Heart right ventricle (tissue), 16 donors: ENCODE data around the gene CDAN1. TPM values are rescaled to one million over a fixed set of nuclear protein-coding genes. Genes with fewer than 3 reads are reported as not detected.

Experiments
- ATAC-seq, 8 donors: fragments of 200-7000 bp; cut with Tn5 transposase; one replicate each; pipeline ENCODE4 v1.9.1; 2020; ENCODE audit warnings: mild to moderate bottlenecking in 8 of 8, moderate library complexity in 8 of 8, moderate number of reproducible peaks in 1 of 8
- DNase-seq, 2 donors: peaks; one replicate each; pipeline ENCODE4 v3.0.0-alpha.2; 2020
- H3K27ac ChIP-seq, 10 donors: fragments of 200-600 bp; sonication (generic) in 2 of 10; one replicate each; pipeline versions ENCODE4 v1.5.0 to v1.8.0; 2020 to 2022; ENCODE audit warnings: mild to moderate bottlenecking in 3 of 10
- H3K27me3 ChIP-seq, 7 donors: fragments of 200-600 bp; one replicate each; pipeline ENCODE4 v1.8.0; 2021 to 2022; ENCODE audit warnings: mild to moderate bottlenecking in 2 of 7
- H3K36me3 ChIP-seq, 9 donors: fragments of 200-600 bp; sonication (generic) in 1 of 9; one replicate each; pipeline versions ENCODE4 v1.5.0 to v1.8.0; 2020 to 2022; ENCODE audit warnings: mild to moderate bottlenecking in 2 of 9
- H3K4me1 ChIP-seq, 9 donors: fragments of 200-600 bp; sonication (generic) in 1 of 9; one replicate each; pipeline versions ENCODE4 v1.5.0 to v1.8.0; 2020 to 2022; ENCODE audit warnings: mild to moderate bottlenecking in 4 of 9
- H3K4me3 ChIP-seq, 10 donors: fragments of 200-600 bp; sonication (generic) in 2 of 10; one replicate each; pipeline versions ENCODE4 v1.5.0 to v1.8.0; 2020 to 2022; ENCODE audit warnings: mild to moderate bottlenecking in 7 of 10, moderate library complexity in 2 of 10
- H3K9me3 ChIP-seq, 11 donors: fragments of 200-600 bp in 10 of 11; sonication (generic) in 2 of 11; one replicate each; pipeline versions ENCODE4 v1.5.0 to v1.8.0; 2013 to 2022; ENCODE audit warnings: mild to moderate bottlenecking in 2 of 11, control low read depth in 1 of 11, moderate library complexity in 1 of 11
- CTCF ChIP-seq, 9 donors: fragments of 200-600 bp; sonication (generic) in 2 of 9; IDR thresholded peaks; one replicate each; pipeline versions ENCODE4 v1.5.0 to v1.8.0; 2021 to 2022; ENCODE audit warnings: antibody characterized with exemption in 9 of 9, mild to moderate bottlenecking in 5 of 9, moderate library complexity in 1 of 9
- WGBS, 2 donors: extraction: QIAGEN DNeasy Blood & Tissue Kit; methylation state at CpG; one replicate each; pipeline ENCODE4 v1.1.7; 2013; ENCODE audit warnings: inconsistent platforms in 1 of 2; 5-methylcytosine and 5-hydroxymethylcytosine counted together
- intact Hi-C, 10 donors: fragments of 100-400 bp; cut with DNase I; formaldehyde crosslinking; loops; one replicate each; pipeline versions ENCODE4 v1.11.1 to v1.14.2; 2022
- polyA plus RNA-seq, 2 donors: library from polyadenylated mRNA; stranded (reverse); fragments of 200-250 nt; gene quantifications; one replicate each; pipeline ENCODE4 v1.2.3, GENCODE V29; 2013
- total RNA-seq, 10 donors: library from RNA; stranded (reverse); fragmentation: NEBNext Ultra II Directional in 3 of 10; extraction: Animal tissue kit (Norgen Biotek cat#: 25700) in 3 of 10; gene quantifications; one replicate each; pipeline versions ENCODE4 v1.2.1 to v1.2.4, GENCODE V29; 2021 to 2023
- donor health status: Arrhythmogenic right ventricular cardiomyopathy.
- donor health status: ischemic (EF 13 %, LVEDD 7.1; RV severe dilation, severe dysfunction).
- donor health status: healthy with polysubstance abuse.
- donor health status: DM: no; HTN: yes; CAD: no.
- donor health status: DM: no; HTN: no; CAD: no.
- donor health status: ischemic (EF 25% LVEDD 6.9; RV normal size, moderate dysfunction).
- donor health status: ischemic (EF 25% LVEDD 5.7; RV mildly dilated, moderate dysfunction).
- donor health status: healthy.
- donor health status: DM: yes; HTN: yes; CAD: no.
- donor health status: Ischemic cardiomyopathy.
- donor health status: ischemic (EF 35%, LVEDD 5.7; RV mildly dilated, moderate dysfunction).
- donor health status: nonischemic (EF 11% LVEDD 7.7; RV severe dilation, severe dysfunction).
- donor health status: DM: yes; HTN: yes; CAD: no.
- donor health status: PGD.
- donor health status: ischemic (EF 29% LVEDD 5.4; RV normal size, mild dysfunction).
- donor health status: nonischemic (EF 23%, LVEDD 6.1; RV moderate dilation, normal function).

Gene CDAN1
- total and polyA plus RNA-seq, 12 donors, result 4.4 to 13.8 (median 6.8) TPM

DNA sequence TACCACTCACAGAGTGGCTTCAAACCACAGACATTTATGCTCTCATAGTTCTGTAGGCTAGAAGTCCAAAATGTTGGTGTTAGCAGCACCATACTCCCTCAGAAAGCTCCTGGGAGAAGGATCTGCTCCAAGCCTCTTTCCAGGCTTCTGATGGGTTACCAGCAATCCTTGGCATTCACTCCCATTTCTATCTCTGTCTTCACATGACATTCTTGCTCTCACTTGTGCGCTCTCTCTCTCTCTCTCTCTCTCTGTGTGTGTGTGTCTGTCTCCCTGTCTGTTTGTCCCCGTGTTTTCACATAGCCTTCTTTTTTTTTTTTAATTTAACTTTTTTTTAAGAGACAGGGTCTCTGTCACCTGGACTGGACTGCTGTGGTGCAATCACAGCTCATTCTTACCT lies 26.3 kb downstream of the CDAN1 start:
- no peaks in the 10 kb centered on the region for H3K27me3 ChIP-seq
- no peak overlapping the region for H3K27ac ChIP-seq
- intact Hi-C loops, result loop anchor here in 1 of 10 donors (5.0 kb wide), 1 partner anchor 347 kb away; no protein-coding TSS in a partner anchor
- DNase-seq, result no peak
- H3K9me3 ChIP-seq, result no peaks in the 10 kb centered on the region
- TF ChIP-seq CTCF (IDR thresholded peaks at IDR 0.05), result no peak
- 46 to 64% methylated on average over 2 of the region's 2 CpGs for WGBS, 2 donors
- peaks cover 0 to 32% (median 0%) of the 10 kb centered on the region in 9 donors for H3K36me3 ChIP-seq
- H3K4me3 ChIP-seq, result no peak overlapping the region
- H3K4me1 ChIP-seq, result peaks cover 0 to 5% (median 0%) of the 10 kb centered on the region in 9 donors
- peak in 5 of 8 donors; percentile 33 to 76 (median 54) for ATAC-seq

DNA sequence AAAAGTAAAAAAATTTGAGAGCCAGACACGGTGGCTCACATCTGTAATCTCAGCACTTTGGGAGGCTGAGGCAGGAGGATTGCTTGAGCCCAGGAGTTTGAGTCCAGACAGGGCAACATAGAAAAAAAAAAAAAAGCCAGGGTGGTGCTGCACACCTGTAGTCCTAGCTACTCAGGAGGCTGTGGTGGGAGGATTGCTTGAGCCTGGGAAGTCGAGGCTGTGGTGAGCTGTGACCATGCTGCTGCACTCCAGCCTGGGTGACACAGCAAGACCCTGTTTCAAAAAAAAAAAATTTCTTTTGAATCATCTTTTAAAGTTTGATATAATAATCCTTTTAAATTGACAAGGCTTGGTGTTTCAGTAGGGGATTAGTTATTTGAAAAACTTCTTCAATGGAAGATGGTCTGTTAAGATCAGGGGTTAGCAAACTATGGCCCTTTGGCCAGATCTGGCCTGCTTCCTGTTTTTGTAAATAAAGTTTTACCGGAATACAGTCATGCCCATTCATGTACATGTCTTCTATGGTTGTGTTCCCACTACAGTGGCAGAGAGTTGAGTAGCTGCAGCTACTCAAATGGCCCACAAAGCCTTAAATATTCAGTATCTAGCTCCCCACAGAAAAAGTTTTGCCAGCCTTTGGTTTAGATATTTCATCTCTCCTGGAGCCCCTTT lies 28.9 kb downstream of the CDAN1 start:
- no peak for ATAC-seq
- DNase-seq, result no peak
- Histone ChIP-seq H3K36me3 (peaks cover 0 to 53% (median 0%) of the 10 kb centered on the region in 9 donors), H3K27ac (no peak overlapping the region), H3K9me3 (no peaks in the 10 kb centered on the region), H3K27me3 (no peaks in the 10 kb centered on the region), H3K4me1 (peaks cover 0 to 5% (median 0%) of the 10 kb centered on the region in 9 donors), H3K4me3 (no peak overlapping the region)
- no peak for TF ChIP-seq CTCF (IDR thresholded peaks at IDR 0.05)
- WGBS, 2 donors, result 81 to 83% methylated on average over 3 of the region's 3 CpGs
- intact Hi-C loops, result loop anchor here in 2 of 10 donors (5.0 to 10.0 kb wide), 2 partner anchors 217 to 224 kb away; partner anchors contain the start of gene TTBK2 (in 1 of the 2)

GRCh38 chr15:42707068-42707467 lies 29.9 kb downstream of the CDAN1 start:
- DNase-seq, result no peak
- H3K27me3 ChIP-seq, result no peaks in the 10 kb centered on the region
- WGBS, 2 donors, result 92% methylated on average over 2 of the region's 2 CpGs
- no peaks in the 10 kb centered on the region for H3K9me3 ChIP-seq
- ATAC-seq, result no peak
- H3K4me3 ChIP-seq, result no peak overlapping the region
- no peak for TF ChIP-seq CTCF (IDR thresholded peaks at IDR 0.05)
- peaks cover 0 to 5% (median 0%) of the 10 kb centered on the region in 9 donors for H3K4me1 ChIP-seq
- H3K36me3 ChIP-seq, result peaks cover 0 to 62% (median 7%) of the 10 kb centered on the region in 9 donors
- no peak overlapping the region for H3K27ac ChIP-seq
- intact Hi-C loops, result loop anchor here in 2 of 10 donors (5.0 to 10.0 kb wide), 2 partner anchors 218 to 225 kb away; partner anchors contain the start of gene TTBK2 (in 1 of the 2)

GRCh38 chr15:42705336-42705735 lies 31.6 kb downstream of the CDAN1 start:
- H3K4me3 ChIP-seq, result no peak overlapping the region
- H3K9me3 ChIP-seq, result peaks cover 0 to 14% (median 5%) of the 10 kb centered on the region in 11 donors
- ATAC-seq (no peak), DNase-seq (no peak)
- peaks cover 0 to 79% (median 9%) of the 10 kb centered on the region in 9 donors for H3K36me3 ChIP-seq
- intact Hi-C loops, result loop anchor here in 6 of 10 donors (2.0 to 10.0 kb wide), 3 partner anchors 219 to 227 kb away; partner anchors contain the start of gene TTBK2 (in 1 of the 6)
- no peak overlapping the region for H3K27ac ChIP-seq
- peaks cover 0 to 5% (median 0%) of the 10 kb centered on the region in 9 donors for H3K4me1 ChIP-seq
- H3K27me3 ChIP-seq, result no peaks in the 10 kb centered on the region
- 97 to 98% methylated on average over 5 of the region's 5 CpGs for WGBS, 2 donors
- no peak for TF ChIP-seq CTCF (IDR thresholded peaks at IDR 0.05)
